ENCODE measurements around the gene CACNB1.

Gene CACNB1

GRCh38 chr17:39173526-39174274 lies 23.8 kb downstream of the CACNB1 start:
- ChIA-PET POLR2A (interaction anchor here (0.6 kb wide), 1 partner anchor 162 kb away, joined by 3 read pairs; no protein-coding TSS in a partner anchor), CTCF (interaction anchor here (1.0 to 6.0 kb wide), 25 partner anchors 8 to 504 kb away, joined by 3 to 107 read pairs (median 6); partner anchors contain the start of genes ARL5C and RPL19)
- no peak for DNase-seq (ENCODE audit: extremely low spot score)
- TF ChIP-seq CTCF (IDR thresholded peaks at IDR 0.05; ENCODE audit: control extremely low read depth, extremely low read depth, low read depth, missing control alignments), result no peak

GRCh38 chr17:39173080-39173479 lies 24.4 kb downstream of the CACNB1 start:
- ChIA-PET CTCF (interaction anchor here (1.1 to 6.0 kb wide), 9 partner anchors 7 to 250 kb away, joined by 5 to 107 read pairs (median 17); partner anchors contain the start of genes ARL5C and RPL19), POLR2A (interaction anchor here (0.6 kb wide), 2 partner anchors 161 to 1857 kb away, joined by 3 read pairs; no protein-coding TSS in a partner anchor)
- DNase-seq (ENCODE audit: extremely low spot score), result no peak
- TF ChIP-seq CTCF (IDR thresholded peaks at IDR 0.05; ENCODE audit: control extremely low read depth, extremely low read depth, low read depth, missing control alignments), result no peak

- TF ChIP-seq CTCF (IDR thresholded peaks at IDR 0.05; ENCODE audit: control extremely low read depth, extremely low read depth, low read depth, missing control alignments), result no peak
- CTCF ChIA-PET, result interaction anchor here (0.7 to 8.2 kb wide), 5 partner anchors 18 to 189 kb away, joined by 3 to 71 read pairs (median 3); no protein-coding TSS in a partner anchor
Observed at GRCh38 chr17:39171933-39172332, 25.5 kb downstream of the CACNB1 start.

GRCh38 chr17:39170558-39170957 lies 26.9 kb downstream of the CACNB1 start:
- ChIA-PET CTCF (interaction anchor here (1.4 to 8.2 kb wide), 4 partner anchors 10 to 187 kb away, joined by 4 to 71 read pairs (median 6); no protein-coding TSS in a partner anchor), POLR2A (no interaction called here)
- no peak for DNase-seq (ENCODE audit: extremely low spot score)
- no peak for TF ChIP-seq CTCF (IDR thresholded peaks at IDR 0.05; ENCODE audit: control extremely low read depth, extremely low read depth, low read depth, missing control alignments)

More at GRCh38 chr17:39171933-39172332, 25.5 kb downstream of the CACNB1 start:
- DNase-seq (ENCODE audit: extremely low spot score), result no peak
- POLR2A ChIA-PET, result no interaction called here

GRCh38 chr17:39170109-39170508 lies 27.4 kb downstream of the CACNB1 start:
- ChIA-PET CTCF (interaction anchor here (1.4 to 8.2 kb wide), 4 partner anchors 10 to 187 kb away, joined by 4 to 71 read pairs (median 6); no protein-coding TSS in a partner anchor), POLR2A (no interaction called here)
- no peak for TF ChIP-seq CTCF (IDR thresholded peaks at IDR 0.05; ENCODE audit: control extremely low read depth, extremely low read depth, low read depth, missing control alignments)
- DNase-seq (ENCODE audit: extremely low spot score), result no peak

GRCh38 chr17:39169518-39169917 lies 28.0 kb downstream of the CACNB1 start:
- CTCF ChIA-PET, result interaction anchor here (1.1 to 8.2 kb wide), 4 partner anchors 11 to 187 kb away, joined by 4 to 71 read pairs (median 5); no protein-coding TSS in a partner anchor
- POLR2A ChIA-PET, result no interaction called here
- no peak for DNase-seq (ENCODE audit: extremely low spot score)
- no peak for TF ChIP-seq CTCF (IDR thresholded peaks at IDR 0.05; ENCODE audit: control extremely low read depth, extremely low read depth, low read depth, missing control alignments)

Measured in GM10248 (cell line).